MM.1S (cell line): ENCODE results near the gene TOM1L1.

Experiments used
- EZH2 ChIP-seq: fragments of 300-600 bp; sonication (generic); optimal IDR thresholded peaks from 2 replicates; pipeline ENCODE3; 2017; ENCODE audit warnings: low read depth, mild to moderate bottlenecking, antibody characterized with exemption, low read length, mixed read lengths
- TF ChIP-seq, protein P1 (sequence below): fragments of 300-600 bp; sonication (generic); IDR thresholded peaks from 2 replicates; pipeline ENCODE4 v1.5.1; 2016; ENCODE audit warnings: antibody characterized with exemption, low read length, mixed read lengths

DNA sequence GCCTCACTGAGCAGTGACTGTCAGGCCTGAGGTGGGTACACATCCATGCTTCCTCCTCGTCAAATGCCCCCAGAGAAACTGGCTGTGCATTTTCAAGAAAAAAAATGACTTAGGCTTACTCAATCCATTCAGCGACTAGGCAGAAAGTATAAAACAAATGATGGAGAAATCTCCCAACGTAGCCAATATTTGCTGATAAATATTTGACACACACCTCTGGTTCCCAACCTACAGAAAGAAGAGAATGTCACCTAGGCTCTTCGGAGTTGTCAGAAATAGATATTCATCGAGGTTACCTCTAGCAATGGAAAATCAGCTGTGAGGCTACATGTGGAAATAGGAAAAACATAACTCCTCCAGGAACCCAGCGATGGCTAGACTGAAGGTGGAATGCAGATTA, 12.4 kb upstream of the TOM1L1 start:
- TF ChIP-seq, protein P1, sequence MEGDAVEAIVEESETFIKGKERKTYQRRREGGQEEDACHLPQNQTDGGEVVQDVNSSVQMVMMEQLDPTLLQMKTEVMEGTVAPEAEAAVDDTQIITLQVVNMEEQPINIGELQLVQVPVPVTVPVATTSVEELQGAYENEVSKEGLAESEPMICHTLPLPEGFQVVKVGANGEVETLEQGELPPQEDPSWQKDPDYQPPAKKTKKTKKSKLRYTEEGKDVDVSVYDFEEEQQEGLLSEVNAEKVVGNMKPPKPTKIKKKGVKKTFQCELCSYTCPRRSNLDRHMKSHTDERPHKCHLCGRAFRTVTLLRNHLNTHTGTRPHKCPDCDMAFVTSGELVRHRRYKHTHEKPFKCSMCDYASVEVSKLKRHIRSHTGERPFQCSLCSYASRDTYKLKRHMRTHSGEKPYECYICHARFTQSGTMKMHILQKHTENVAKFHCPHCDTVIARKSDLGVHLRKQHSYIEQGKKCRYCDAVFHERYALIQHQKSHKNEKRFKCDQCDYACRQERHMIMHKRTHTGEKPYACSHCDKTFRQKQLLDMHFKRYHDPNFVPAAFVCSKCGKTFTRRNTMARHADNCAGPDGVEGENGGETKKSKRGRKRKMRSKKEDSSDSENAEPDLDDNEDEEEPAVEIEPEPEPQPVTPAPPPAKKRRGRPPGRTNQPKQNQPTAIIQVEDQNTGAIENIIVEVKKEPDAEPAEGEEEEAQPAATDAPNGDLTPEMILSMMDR: no peak
- TF ChIP-seq EZH2: no peak
